Muscle layer of colon (tissue), 2 donors: ENCODE measurements around the gene MYH7B.

Experiments
- H3K27ac ChIP-seq: one replicate; pipeline ENCODE4 v1.7.0; 2013; ENCODE audit warnings: low read depth, mild to moderate bottlenecking, low read length, moderate library complexity
- H3K27me3 ChIP-seq, 2 donors: one replicate each; pipeline ENCODE4 v1.7.0; 2013; ENCODE audit warnings: low read length in 2 of 2, mild to moderate bottlenecking in 2 of 2; ENCODE audit not compliant: insufficient read depth in 2 of 2, control insufficient read depth in 1 of 2
- H3K36me3 ChIP-seq: one replicate; pipeline ENCODE4 v1.7.0; 2013; ENCODE audit warnings: mild to moderate bottlenecking, low read length; ENCODE audit not compliant: insufficient read depth
- H3K4me1 ChIP-seq: one replicate; pipeline ENCODE4 v1.7.0; 2013; ENCODE audit warnings: mild to moderate bottlenecking, low read length; ENCODE audit not compliant: insufficient read depth
- H3K4me3 ChIP-seq, 2 donors: one replicate each; pipeline ENCODE4 v1.7.0; 2013; ENCODE audit warnings: low read length in 2 of 2, low read depth in 1 of 2, mild to moderate bottlenecking in 1 of 2, moderate library complexity in 1 of 2
- H3K9ac ChIP-seq: one replicate; pipeline ENCODE4 v1.7.0; 2013; ENCODE audit warnings: low read length
- H3K9me3 ChIP-seq: one replicate; pipeline ENCODE4 v1.7.0; 2013; ENCODE audit warnings: mild to moderate bottlenecking, low read length
- donor health status: abdominal sarcoma.
- donor health status: Adenocarcinoma of cecum.

Gene MYH7B

DNA sequence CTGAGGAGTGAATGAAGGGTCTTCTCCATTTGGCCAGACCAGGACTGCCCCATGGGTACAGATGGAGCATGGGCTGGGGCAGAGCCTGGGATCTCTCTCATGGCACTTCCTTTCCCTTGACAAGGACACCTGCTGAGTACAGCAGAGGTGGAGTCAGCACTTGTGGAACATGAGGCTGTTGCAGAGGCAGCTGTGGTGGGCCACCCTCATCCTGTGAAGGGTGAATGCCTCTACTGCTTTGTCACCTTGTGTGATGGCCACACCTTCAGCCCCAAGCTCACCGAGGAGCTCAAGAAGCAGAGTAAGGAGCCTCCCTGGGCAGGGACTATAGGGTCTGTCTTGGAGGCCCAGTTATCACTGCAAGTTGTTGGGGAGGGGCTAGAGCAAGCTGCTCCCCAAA lies 29.7 kb upstream of the MYH7B start:
- Histone ChIP-seq H3K27ac (no peak overlapping the region), H3K36me3 (peaks cover 67% of the 10 kb centered on the region), H3K4me3 (no peak overlapping the region), H3K27me3 (no peaks in the 10 kb centered on the region), H3K4me1 (no peaks in the 10 kb centered on the region), H3K9me3 (no peaks in the 10 kb centered on the region), H3K9ac (no peak overlapping the region)

DNA sequence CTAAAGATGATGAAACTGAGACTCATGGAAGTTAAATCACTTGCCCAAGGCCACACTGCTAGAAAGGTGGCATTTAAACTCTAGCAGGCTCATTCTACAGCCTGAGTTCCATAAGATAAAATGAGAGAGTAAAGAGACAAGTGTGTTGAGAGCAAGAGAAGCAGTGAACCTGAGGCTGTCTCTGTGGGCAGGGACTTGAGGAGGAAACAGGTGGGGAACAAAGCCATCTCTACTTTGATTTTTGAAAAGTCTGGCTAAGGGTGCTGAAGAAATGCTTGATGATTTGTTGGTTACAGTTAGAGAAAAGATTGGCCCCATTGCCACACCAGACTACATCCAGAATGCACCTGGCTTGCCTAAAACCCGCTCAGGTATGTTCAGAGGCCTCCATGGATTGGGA lies 29.1 kb upstream of the MYH7B start:
- Histone ChIP-seq H3K9ac (no peak overlapping the region), H3K4me3 (no peak overlapping the region), H3K4me1 (no peaks in the 10 kb centered on the region), H3K36me3 (peaks cover 63% of the 10 kb centered on the region), H3K9me3 (no peaks in the 10 kb centered on the region), H3K27ac (no peak overlapping the region), H3K27me3 (no peaks in the 10 kb centered on the region)

DNA sequence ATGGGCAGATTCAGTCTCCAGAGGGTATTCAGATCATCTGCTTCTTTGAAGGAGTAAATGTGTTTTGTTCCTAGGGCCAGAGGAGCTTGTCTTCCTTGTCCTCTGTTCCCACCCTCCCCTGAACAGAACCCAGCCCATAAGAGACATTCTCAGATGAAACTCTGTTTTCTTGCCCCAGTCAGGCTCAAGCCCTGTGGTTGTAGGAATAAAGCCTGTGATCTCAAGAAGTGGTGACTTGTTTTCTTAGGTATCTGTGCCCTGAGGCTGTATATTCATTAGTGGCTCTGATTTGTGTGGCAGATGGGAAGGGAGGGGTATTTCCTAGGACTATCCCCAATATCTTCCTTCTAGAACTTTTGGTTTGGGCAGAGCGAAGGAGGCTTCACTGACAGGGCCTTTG lies 27.9 kb upstream of the MYH7B start:
- no peaks in the 10 kb centered on the region for H3K4me1 ChIP-seq
- peaks cover 66% of the 10 kb centered on the region for H3K36me3 ChIP-seq
- no peaks in the 10 kb centered on the region for H3K27me3 ChIP-seq
- no peaks in the 10 kb centered on the region for H3K9me3 ChIP-seq
- no peak overlapping the region for H3K9ac ChIP-seq
- H3K4me3 ChIP-seq = no peak overlapping the region
- H3K27ac ChIP-seq = no peak overlapping the region

DNA sequence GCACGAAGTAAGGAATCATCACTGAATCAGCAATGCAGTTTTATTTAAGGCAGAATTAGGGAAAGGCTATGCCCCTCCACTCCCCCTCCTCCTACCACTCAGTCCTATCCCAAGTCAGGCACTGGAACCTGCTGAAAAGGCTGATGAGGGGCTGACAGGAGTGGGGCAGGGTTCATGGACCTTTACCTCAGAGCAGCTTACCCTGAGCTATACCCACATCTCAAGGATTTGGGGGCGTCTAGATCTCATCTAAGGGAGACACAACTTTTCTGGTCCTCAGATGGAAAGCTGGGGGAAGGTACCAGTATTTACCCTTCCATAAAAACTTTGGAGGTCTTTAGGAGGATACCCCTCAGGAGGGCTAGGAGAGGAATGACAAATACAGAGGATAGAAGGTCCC lies 27.3 kb upstream of the MYH7B start:
- Histone ChIP-seq H3K9me3 (no peaks in the 10 kb centered on the region), H3K4me3 (no peak overlapping the region), H3K4me1 (no peaks in the 10 kb centered on the region), H3K27ac (no peak overlapping the region), H3K36me3 (peaks cover 63% of the 10 kb centered on the region), H3K9ac (no peak overlapping the region), H3K27me3 (no peaks in the 10 kb centered on the region)

DNA sequence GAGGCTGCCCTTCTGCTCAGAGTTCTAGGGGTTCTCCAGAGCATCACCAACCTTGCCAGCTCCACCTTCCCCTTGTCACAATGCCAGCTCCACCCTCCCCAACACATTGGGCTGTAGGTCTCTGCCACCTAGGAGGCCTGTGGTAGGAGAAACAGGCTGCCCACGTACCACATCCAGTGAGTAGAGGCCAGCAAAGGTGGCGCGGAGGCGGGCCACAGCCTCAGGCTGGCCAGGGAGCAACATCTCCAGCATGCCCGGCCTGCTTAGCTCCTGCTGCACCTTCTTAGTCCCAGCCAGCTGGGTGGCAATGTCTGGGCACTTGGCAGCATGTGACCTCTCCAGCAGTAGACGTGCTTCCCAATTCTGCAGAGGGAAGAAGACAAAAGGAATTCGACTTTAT lies 23.9 kb upstream of the MYH7B start:
- Histone ChIP-seq H3K9me3 (no peaks in the 10 kb centered on the region), H3K4me1 (no peaks in the 10 kb centered on the region), H3K27me3 (no peaks in the 10 kb centered on the region), H3K4me3 (no peak overlapping the region), H3K9ac (no peak overlapping the region), H3K27ac (no peak overlapping the region), H3K36me3 (peaks cover 45% of the 10 kb centered on the region)

DNA sequence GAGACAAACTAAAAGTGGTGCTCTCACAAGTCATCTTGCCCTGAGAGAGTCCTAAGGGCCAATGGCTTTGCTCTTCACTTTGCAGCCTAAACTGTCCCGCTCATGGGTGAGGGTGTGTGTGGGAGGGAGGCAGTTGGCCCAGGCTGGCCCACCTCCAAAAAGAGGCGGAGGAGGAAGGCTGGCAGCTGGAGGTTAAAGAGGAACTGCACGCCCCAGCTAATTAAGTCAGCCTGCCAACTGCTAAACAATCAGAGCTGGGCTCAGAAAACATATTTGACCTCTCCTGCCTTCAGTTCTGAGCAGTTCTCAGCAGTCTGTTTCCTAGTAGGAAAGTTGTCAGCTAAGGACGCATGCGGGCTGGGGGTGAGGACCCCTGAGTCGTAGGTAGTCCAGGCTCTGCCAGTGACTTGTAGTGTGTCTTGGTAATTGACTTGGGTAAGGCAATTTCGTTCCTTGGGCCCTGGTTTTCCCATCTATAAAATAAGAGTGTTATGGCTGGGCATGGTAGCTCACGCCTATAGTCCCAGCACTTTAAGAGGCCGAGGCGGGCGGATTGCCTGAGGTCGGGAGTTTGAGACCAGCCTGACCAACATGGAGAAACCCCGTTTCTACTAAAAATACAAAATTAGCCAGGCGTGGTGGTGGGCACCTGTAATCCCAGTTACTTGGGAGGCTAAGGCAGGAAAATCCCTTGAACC lies 17.1 kb upstream of the MYH7B start:
- Histone ChIP-seq H3K9ac (no peak overlapping the region), H3K4me3 (no peak overlapping the region), H3K27ac (no peak overlapping the region), H3K9me3 (no peaks in the 10 kb centered on the region), H3K36me3 (peaks cover 30% of the 10 kb centered on the region), H3K27me3 (no peaks in the 10 kb centered on the region), H3K4me1 (no peaks in the 10 kb centered on the region)

DNA sequence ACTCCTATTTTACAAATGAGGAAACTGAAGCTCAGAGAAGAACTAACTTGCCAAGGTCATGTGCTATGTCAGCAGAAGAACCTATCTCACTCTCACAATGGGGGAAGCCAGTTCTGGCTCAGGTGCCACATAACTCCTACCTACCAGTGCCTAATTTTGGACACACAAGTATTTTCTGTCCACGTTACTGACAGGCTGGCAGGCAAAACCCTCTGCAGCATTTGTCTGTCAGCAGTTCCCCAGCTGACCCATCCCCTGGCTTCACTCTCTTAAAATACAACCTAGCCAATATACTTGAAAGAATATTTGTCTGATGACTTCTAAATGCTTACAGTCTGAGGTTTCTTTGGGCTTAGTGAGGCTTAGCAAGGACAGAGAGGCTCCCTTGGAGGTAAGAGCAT lies 15.6 kb upstream of the MYH7B start:
- no peaks in the 10 kb centered on the region for H3K9me3 ChIP-seq
- H3K9ac ChIP-seq = no peak overlapping the region
- no peak overlapping the region for H3K4me3 ChIP-seq
- H3K27ac ChIP-seq = no peak overlapping the region
- H3K36me3 ChIP-seq = peaks cover 36% of the 10 kb centered on the region
- no peaks in the 10 kb centered on the region for H3K27me3 ChIP-seq
- H3K4me1 ChIP-seq = no peaks in the 10 kb centered on the region

DNA sequence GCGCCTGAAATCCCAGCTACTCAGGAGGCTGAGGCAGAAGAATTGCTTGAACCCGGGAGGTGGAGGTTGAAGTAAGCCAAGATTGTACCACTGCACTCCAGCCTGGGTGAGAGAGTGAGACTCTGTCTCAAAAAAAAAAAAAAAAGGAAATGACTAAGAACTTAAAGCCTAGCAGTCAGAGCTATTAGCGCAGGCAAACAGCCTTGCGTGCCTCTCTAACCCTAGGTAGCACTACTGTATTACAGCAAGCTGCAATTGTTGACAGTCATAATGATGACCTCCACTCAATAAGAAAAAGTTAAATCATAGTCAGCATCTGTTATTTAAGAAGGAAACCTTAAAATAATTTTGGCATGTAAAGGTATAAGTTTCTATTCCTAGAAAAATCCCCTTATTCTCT lies 14.4 kb upstream of the MYH7B start:
- H3K36me3 ChIP-seq = peaks cover 33% of the 10 kb centered on the region
- no peak overlapping the region for H3K27ac ChIP-seq
- H3K27me3 ChIP-seq = no peaks in the 10 kb centered on the region
- H3K4me3 ChIP-seq = no peak overlapping the region
- H3K9ac ChIP-seq = no peak overlapping the region
- H3K4me1 ChIP-seq = no peaks in the 10 kb centered on the region
- no peaks in the 10 kb centered on the region for H3K9me3 ChIP-seq

DNA sequence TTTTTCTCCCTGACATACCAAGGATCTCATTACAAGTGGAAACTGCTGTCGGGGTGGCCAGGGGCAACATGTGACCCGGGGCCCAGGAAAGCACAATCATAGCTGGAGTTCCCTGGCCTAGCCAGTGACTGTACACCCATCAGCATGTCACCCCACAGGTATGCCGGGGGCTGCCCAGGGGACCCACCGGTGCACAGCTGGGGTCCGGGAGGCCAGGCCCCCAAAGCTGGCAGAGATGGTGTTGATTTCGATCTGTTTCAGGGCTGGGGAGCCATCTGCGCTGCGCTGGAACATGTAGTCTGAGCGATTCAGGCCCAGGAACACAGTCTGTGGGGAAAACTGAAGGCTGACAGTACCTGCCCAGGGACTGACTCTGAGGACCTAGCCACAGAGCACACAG lies 13.4 kb upstream of the MYH7B start:
- H3K4me1 ChIP-seq = no peaks in the 10 kb centered on the region
- H3K27ac ChIP-seq = no peak overlapping the region

DNA sequence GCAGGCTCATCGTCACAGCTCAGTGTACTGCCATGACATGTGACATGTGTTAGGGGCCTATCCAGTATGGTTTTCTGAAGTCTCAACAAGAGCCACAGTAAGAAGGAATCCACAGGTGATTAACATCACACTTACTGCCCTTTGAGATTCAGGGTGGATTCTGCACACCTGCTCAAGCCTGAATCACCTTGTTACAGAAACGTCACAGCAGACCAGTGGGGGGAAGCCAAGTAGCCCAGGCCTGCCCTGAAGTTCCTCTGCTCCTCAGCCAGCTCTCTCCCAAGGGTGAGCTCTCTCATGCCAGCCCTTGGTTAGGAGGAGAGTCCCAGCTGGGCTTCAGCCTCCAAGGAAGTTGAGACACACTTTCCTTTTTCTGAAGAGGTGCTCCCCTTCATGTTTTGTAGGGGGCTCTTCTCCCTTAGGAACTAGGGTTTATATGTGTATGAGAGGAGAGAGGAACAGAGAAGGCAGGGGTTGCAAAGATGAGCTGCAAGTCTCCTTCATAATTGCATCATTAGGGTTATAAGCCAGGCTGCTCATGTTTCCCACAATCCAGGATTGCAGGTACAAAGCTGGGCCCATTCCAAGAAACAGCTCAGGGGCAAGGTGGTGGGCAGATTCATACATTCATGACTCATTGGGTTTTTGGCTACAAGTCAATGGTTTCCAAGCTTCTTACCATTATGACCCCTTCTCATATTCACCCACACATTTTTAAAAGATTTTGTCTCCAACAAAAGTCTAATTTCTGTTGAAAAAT lies 11.7 kb upstream of the MYH7B start:
- Histone ChIP-seq H3K9me3 (no peaks in the 10 kb centered on the region), H3K27me3 (no peaks in the 10 kb centered on the region), H3K27ac (no peak overlapping the region), H3K4me1 (no peaks in the 10 kb centered on the region), H3K4me3 (no peak overlapping the region), H3K9ac (no peak overlapping the region), H3K36me3 (peaks cover 24% of the 10 kb centered on the region)

More for the DNA sequence above, 13.4 kb upstream of the MYH7B start:
- H3K27me3 ChIP-seq = no peaks in the 10 kb centered on the region
- H3K4me3 ChIP-seq = no peak overlapping the region
- H3K9ac ChIP-seq = no peak overlapping the region
- no peaks in the 10 kb centered on the region for H3K9me3 ChIP-seq
- H3K36me3 ChIP-seq = peaks cover 33% of the 10 kb centered on the region

DNA sequence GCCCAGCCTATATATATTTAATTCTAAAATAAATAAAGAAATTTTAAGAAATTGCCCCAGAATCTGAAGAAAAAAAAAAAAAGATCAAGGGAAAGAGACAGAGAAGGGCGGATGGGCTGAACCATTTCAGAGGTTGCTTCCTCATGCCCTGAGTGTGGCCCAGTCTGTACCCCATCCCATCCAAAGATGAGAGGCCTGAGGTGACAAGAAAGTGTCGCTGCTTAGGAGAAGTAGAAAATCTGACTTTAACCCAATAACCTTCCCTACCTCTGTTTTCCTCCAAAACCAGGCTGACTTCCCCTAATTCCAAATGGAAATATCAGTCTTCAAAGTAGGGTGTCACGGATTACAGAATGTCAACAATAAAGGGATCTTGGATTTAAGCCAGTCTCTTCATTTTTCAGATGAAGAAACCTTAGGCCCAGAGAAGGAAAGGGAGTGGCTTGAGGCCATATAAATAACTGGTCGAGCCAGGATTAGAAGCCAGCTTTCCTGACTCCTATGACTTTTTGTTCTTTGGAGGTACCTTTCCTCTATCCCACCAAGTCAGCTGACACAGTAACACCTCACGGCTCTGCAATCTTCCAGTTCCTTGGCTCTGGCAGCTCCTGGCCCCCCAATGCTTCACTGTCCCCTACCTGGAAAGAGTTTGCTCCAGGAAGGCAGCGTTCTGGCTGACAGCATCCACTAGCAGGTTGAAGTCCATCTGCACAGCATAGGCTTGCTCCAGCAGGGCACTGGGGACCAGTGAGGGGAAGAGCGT lies 10.2 kb upstream of the MYH7B start:
- Histone ChIP-seq H3K36me3 (peaks cover 24% of the 10 kb centered on the region), H3K27ac (no peak overlapping the region), H3K4me3 (no peak overlapping the region), H3K9ac (no peak overlapping the region), H3K9me3 (no peaks in the 10 kb centered on the region), H3K27me3 (no peaks in the 10 kb centered on the region), H3K4me1 (no peaks in the 10 kb centered on the region)
